HFFc6 (cell line): Measurements from ENCODE around the gene ADGRG2. TPM values are rescaled to one million over a fixed set of nuclear protein-coding genes. Genes with fewer than 3 reads are reported as not detected.
A peak's percentile ranks its signal among the peaks of the same experiment; 100 is the strongest.
"Not testable (repeated sequence)": the region's sequence is repeated elsewhere in the genome, so short reads cannot be mapped to it uniquely, and the experiment has no call there.

Experiments used
- DNase-seq: peaks from one replicate; pipeline ENCODE4 v3.0.0-alpha.2; 2018
- H3K27ac Mint-ChIP-seq: 2 replicates; pipeline ENCODE4 v1.8.0; 2020; ENCODE audit warnings: mild to moderate bottlenecking, mixed read lengths
- H3K27me3 Mint-ChIP-seq: 2 replicates; pipeline ENCODE4 v1.8.0; 2021; ENCODE audit warnings: mild to moderate bottlenecking, moderate library complexity, mixed read lengths; ENCODE audit not compliant: insufficient read depth
- H3K36me3 Mint-ChIP-seq: 2 replicates; pipeline ENCODE4 v1.8.0; 2021; ENCODE audit warnings: low read depth, mixed read lengths
- H3K4me1 Mint-ChIP-seq: 2 replicates; pipeline ENCODE4 v1.8.0; 2020; ENCODE audit warnings: low read depth, mixed read lengths
- H3K4me3 Mint-ChIP-seq: 2 replicates; pipeline ENCODE4 v1.8.0; 2020; ENCODE audit warnings: mild to moderate bottlenecking, moderate library complexity, mixed read lengths
- H3K9me3 Mint-ChIP-seq: 2 replicates; pipeline ENCODE4 v1.8.0; 2020; ENCODE audit warnings: mild to moderate bottlenecking, mixed read lengths
- CTCF ChIP-seq: fragments of 200-600 bp; sonication (generic); IDR thresholded peaks from 2 replicates; pipeline ENCODE4 v1.5.0; 2021; ENCODE audit warnings: antibody characterized with exemption, mild to moderate bottlenecking
- total RNA-seq, 6 experiments: library from RNA; stranded (reverse); fragmentation: NEBNext Ultra II Directional; extraction: Animal tissue kit (Norgen Biotek cat#: 25700); gene quantifications; 2 replicates in 1 of 6; 3 replicates in 5 of 6; pipeline ENCODE4 v1.2.3, GENCODE V29; 2021

ADGRG2 gene
- total RNA-seq, 6 experiments from 2014 or later, result not detected

- DNase-seq, result no peak
- no peak overlapping the region for H3K27ac Mint-ChIP-seq
- H3K36me3 Mint-ChIP-seq, result no peaks in the 10 kb centered on the region
- TF ChIP-seq CTCF, result no peak
- H3K4me3 Mint-ChIP-seq, result no peak overlapping the region
- no peaks in the 10 kb centered on the region for H3K4me1 Mint-ChIP-seq
- no peaks in the 10 kb centered on the region for H3K27me3 Mint-ChIP-seq
- H3K9me3 Mint-ChIP-seq, result no peaks in the 10 kb centered on the region
Observed at GRCh38 chrX:19030805-19031204, 91.5 kb downstream of the ADGRG2 start.

GRCh38 chrX:19028560-19028959, 93.7 kb downstream of the ADGRG2 start:
- no peak overlapping the region for H3K4me3 Mint-ChIP-seq
- no peak for DNase-seq
- TF ChIP-seq CTCF, result no peak
- no peaks in the 10 kb centered on the region for H3K9me3 Mint-ChIP-seq
- H3K27me3 Mint-ChIP-seq, result no peaks in the 10 kb centered on the region
- no peaks in the 10 kb centered on the region for H3K36me3 Mint-ChIP-seq
- no peak overlapping the region for H3K27ac Mint-ChIP-seq
- no peaks in the 10 kb centered on the region for H3K4me1 Mint-ChIP-seq

GRCh38 chrX:19024366-19024765, 97.9 kb downstream of the ADGRG2 start:
- no peak overlapping the region for H3K4me3 Mint-ChIP-seq
- no peak overlapping the region for H3K27ac Mint-ChIP-seq
- H3K27me3 Mint-ChIP-seq, result no peaks in the 10 kb centered on the region
- DNase-seq, result no peak
- no peaks in the 10 kb centered on the region for H3K9me3 Mint-ChIP-seq
- no peak for TF ChIP-seq CTCF
- peaks cover 7% of the 10 kb centered on the region for H3K4me1 Mint-ChIP-seq
- no peaks in the 10 kb centered on the region for H3K36me3 Mint-ChIP-seq

- H3K9me3 Mint-ChIP-seq, result no peaks in the 10 kb centered on the region
- DNase-seq, result no peak
- H3K27ac Mint-ChIP-seq, result no peak overlapping the region
- H3K36me3 Mint-ChIP-seq, result no peaks in the 10 kb centered on the region
- no peak overlapping the region for H3K4me3 Mint-ChIP-seq
- no peak for TF ChIP-seq CTCF
- H3K27me3 Mint-ChIP-seq, result no peaks in the 10 kb centered on the region
- H3K4me1 Mint-ChIP-seq, result peaks cover 11% of the 10 kb centered on the region
Observed at GRCh38 chrX:19019996-19020395, 102.3 kb downstream of the ADGRG2 start.

- no peak overlapping the region for H3K4me3 Mint-ChIP-seq
- no peak for DNase-seq
- H3K27me3 Mint-ChIP-seq, result no peaks in the 10 kb centered on the region
- H3K36me3 Mint-ChIP-seq, result no peaks in the 10 kb centered on the region
- H3K27ac Mint-ChIP-seq, result no peak overlapping the region
- H3K9me3 Mint-ChIP-seq, result no peaks in the 10 kb centered on the region
- TF ChIP-seq CTCF, result peak; percentile 75
- H3K4me1 Mint-ChIP-seq, result peaks cover 11% of the 10 kb centered on the region
Observed at GRCh38 chrX:19017271-19017670, 105.0 kb downstream of the ADGRG2 start.

GRCh38 chrX:19016614-19017013, 105.7 kb downstream of the ADGRG2 start:
- H3K9me3 Mint-ChIP-seq, H3K36me3 Mint-ChIP-seq, H3K27ac Mint-ChIP-seq, DNase-seq, H3K4me3 Mint-ChIP-seq, H3K27me3 Mint-ChIP-seq: not testable (repeated sequence)
- H3K4me1 Mint-ChIP-seq, result peaks cover 11% of the 10 kb centered on the region
